ENCODE data around the gene GABRA6. TPM values are rescaled to one million over a fixed set of nuclear protein-coding genes. Genes with fewer than 3 reads are reported as not detected.

Gene GABRA6
- polyA plus RNA-seq, 2 donors = not detected

GRCh38 chr5:161734741-161735140 is 49.2 kb downstream of the GABRA6 start:
- Histone ChIP-seq H3K9me3 (ENCODE audit: control insufficient read depth in 2 of 2, insufficient read depth in 1 of 2, low read depth in 1 of 2, low read length in 1 of 2) (no peaks in the 10 kb centered on the region), H3K4me3 (ENCODE audit: low read depth in 1 of 2, low read length in 2 of 2) (no peak overlapping the region)
- WGBS, 2 donors = 74 to 81% methylated on average over 1 of the region's 1 CpG

GRCh38 chr5:161740433-161740832 is 54.9 kb downstream of the GABRA6 start:
- Histone ChIP-seq H3K9me3 (ENCODE audit: control insufficient read depth in 2 of 2, insufficient read depth in 1 of 2, low read depth in 1 of 2, low read length in 1 of 2) (no peaks in the 10 kb centered on the region), H3K36me3 (ENCODE audit: control insufficient read depth in 2 of 2, insufficient read depth in 2 of 2, low read length in 1 of 2) (no peaks in the 10 kb centered on the region), H3K4me3 (ENCODE audit: low read depth in 1 of 2, low read length in 2 of 2) (no peak overlapping the region), H3K27me3 (ENCODE audit: control insufficient read depth in 1 of 2, insufficient read depth in 2 of 2, low read length in 2 of 2) (no peaks in the 10 kb centered on the region), H3K27ac (ENCODE audit: low read depth in 2 of 2, low read length in 1 of 2) (no peak overlapping the region), H3K4me1 (ENCODE audit: control insufficient read depth in 2 of 2, insufficient read depth in 2 of 2, low read length in 1 of 2) (no peaks in the 10 kb centered on the region)
- WGBS, 2 donors = 81 to 94% methylated on average over 1 of the region's 1 CpG

More at GRCh38 chr5:161734741-161735140, 49.2 kb downstream of the GABRA6 start:
- Histone ChIP-seq H3K27ac (ENCODE audit: low read depth in 2 of 2, low read length in 1 of 2) (no peak overlapping the region), H3K36me3 (ENCODE audit: control insufficient read depth in 2 of 2, insufficient read depth in 2 of 2, low read length in 1 of 2) (no peaks in the 10 kb centered on the region), H3K27me3 (ENCODE audit: control insufficient read depth in 1 of 2, insufficient read depth in 2 of 2, low read length in 2 of 2) (no peaks in the 10 kb centered on the region), H3K4me1 (ENCODE audit: control insufficient read depth in 2 of 2, insufficient read depth in 2 of 2, low read length in 1 of 2) (no peaks in the 10 kb centered on the region)

- H3K4me3 ChIP-seq (ENCODE audit: low read depth in 1 of 2, low read length in 2 of 2) = no peak overlapping the region
- H3K27me3 ChIP-seq (ENCODE audit: control insufficient read depth in 1 of 2, insufficient read depth in 2 of 2, low read length in 2 of 2) = no peaks in the 10 kb centered on the region
- 88 to 89% methylated on average over 2 of the region's 2 CpGs for WGBS, 2 donors
- H3K27ac ChIP-seq (ENCODE audit: low read depth in 2 of 2, low read length in 1 of 2) = no peak overlapping the region
- no peaks in the 10 kb centered on the region for H3K9me3 ChIP-seq (ENCODE audit: control insufficient read depth in 2 of 2, insufficient read depth in 1 of 2, low read depth in 1 of 2, low read length in 1 of 2)
- no peaks in the 10 kb centered on the region for H3K4me1 ChIP-seq (ENCODE audit: control insufficient read depth in 2 of 2, insufficient read depth in 2 of 2, low read length in 1 of 2)
- no peaks in the 10 kb centered on the region for H3K36me3 ChIP-seq (ENCODE audit: control insufficient read depth in 2 of 2, insufficient read depth in 2 of 2, low read length in 1 of 2)
These were observed 58.8 kb downstream of the GABRA6 start for GRCh38 chr5:161744276-161744675.

- H3K4me1 ChIP-seq (ENCODE audit: control insufficient read depth in 2 of 2, insufficient read depth in 2 of 2, low read length in 1 of 2) = no peaks in the 10 kb centered on the region
- WGBS, 2 donors = 32 to 43% methylated on average over 3 of the region's 3 CpGs
- H3K9me3 ChIP-seq (ENCODE audit: control insufficient read depth in 2 of 2, insufficient read depth in 1 of 2, low read depth in 1 of 2, low read length in 1 of 2) = no peaks in the 10 kb centered on the region
- H3K36me3 ChIP-seq (ENCODE audit: control insufficient read depth in 2 of 2, insufficient read depth in 2 of 2, low read length in 1 of 2) = no peaks in the 10 kb centered on the region
- no peaks in the 10 kb centered on the region for H3K27me3 ChIP-seq (ENCODE audit: control insufficient read depth in 1 of 2, insufficient read depth in 2 of 2, low read length in 2 of 2)
- no peak overlapping the region for H3K4me3 ChIP-seq (ENCODE audit: low read depth in 1 of 2, low read length in 2 of 2)
- H3K27ac ChIP-seq (ENCODE audit: low read depth in 2 of 2, low read length in 1 of 2) = no peak overlapping the region
These were observed 59.9 kb downstream of the GABRA6 start for GRCh38 chr5:161745392-161745791.

GRCh38 chr5:161751265-161751664 is 65.7 kb downstream of the GABRA6 start:
- Histone ChIP-seq H3K4me1 (ENCODE audit: control insufficient read depth in 2 of 2, insufficient read depth in 2 of 2, low read length in 1 of 2) (no peaks in the 10 kb centered on the region), H3K36me3 (ENCODE audit: control insufficient read depth in 2 of 2, insufficient read depth in 2 of 2, low read length in 1 of 2) (no peaks in the 10 kb centered on the region), H3K27me3 (ENCODE audit: control insufficient read depth in 1 of 2, insufficient read depth in 2 of 2, low read length in 2 of 2) (no peaks in the 10 kb centered on the region), H3K27ac (ENCODE audit: low read depth in 2 of 2, low read length in 1 of 2) (no peak overlapping the region), H3K4me3 (ENCODE audit: low read depth in 1 of 2, low read length in 2 of 2) (no peak overlapping the region), H3K9me3 (ENCODE audit: control insufficient read depth in 2 of 2, insufficient read depth in 1 of 2, low read depth in 1 of 2, low read length in 1 of 2) (no peaks in the 10 kb centered on the region)
- 87 to 88% methylated on average over 10 of the region's 10 CpGs for WGBS, 2 donors

Other genes with a start within 250 kb of the GABRA6 start
- gene GABRB2, start 139.0 kb upstream of the GABRA6 start, polyA plus RNA-seq = under 1 TPM; 0.02 to 0.08 TPM
- gene GABRA1, start 162.4 kb downstream of the GABRA6 start, polyA plus RNA-seq = not detected